ENCODE data around the gene HIC2.
"Not testable (repeated sequence)": the region's sequence is repeated elsewhere in the genome, so short reads cannot be mapped to it uniquely, and the experiment has no call there.

The HIC2 gene

DNA sequence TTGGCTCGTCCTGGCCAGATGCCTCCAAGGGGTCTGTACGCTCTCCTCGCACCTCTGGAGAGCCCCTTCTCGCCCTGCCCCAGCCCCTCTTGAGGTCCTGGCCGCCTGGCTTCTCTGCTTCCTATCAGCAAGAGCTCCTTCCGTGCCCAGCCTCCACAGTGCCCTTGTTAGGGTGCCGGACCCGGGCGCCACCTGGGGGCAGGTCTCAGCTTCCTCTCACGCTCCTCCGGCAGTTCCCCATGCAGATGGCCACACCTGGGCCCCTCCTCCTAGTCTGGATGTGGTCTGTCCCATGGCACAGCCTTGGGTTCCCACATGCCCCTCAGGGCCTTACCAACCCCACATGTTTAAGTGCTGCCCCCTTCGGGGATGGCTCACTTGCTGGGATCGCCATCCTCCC lies 56.5 kb downstream of the HIC2 start:
- DNase-seq; H3K27ac ChIP-seq (ENCODE audit: low read depth, low read length); H3K56ac ChIP-seq (ENCODE audit: low read length); H3K79me2 ChIP-seq (ENCODE audit: control insufficient read depth, insufficient read depth, low read length); H2BK5ac ChIP-seq (ENCODE audit: low read length); H4K8ac ChIP-seq (ENCODE audit: low read depth, low read length); H3K4ac ChIP-seq (ENCODE audit: low read depth, low read length); H4K5ac ChIP-seq (ENCODE audit: low read length); H3K18ac ChIP-seq (ENCODE audit: low read length); H3K4me1 ChIP-seq (ENCODE audit: control insufficient read depth, low read depth, low read length); H3K23ac ChIP-seq (ENCODE audit: low read length); H3K4me2 ChIP-seq (ENCODE audit: low read length); H2AK5ac ChIP-seq (ENCODE audit: low read length); H2BK15ac ChIP-seq (replicated peaks; ENCODE audit: low read depth); H3K4me3 ChIP-seq (ENCODE audit: low read length); H2BK120ac ChIP-seq (ENCODE audit: low read depth, low read length); H3K9ac ChIP-seq (ENCODE audit: low read length); H3K36me3 ChIP-seq (ENCODE audit: control insufficient read depth, insufficient read depth, low read length); H3K27me3 ChIP-seq (ENCODE audit: insufficient read depth, low read length, poor library complexity); H3K79me1 ChIP-seq (ENCODE audit: low read length): not testable (repeated sequence)
- no CpG with 5 or more reads among the region's 13 CpGs for WGBS (ENCODE audit: extremely low coverage, insufficient coverage, low lambda C conversion rate)

- H2BK5ac ChIP-seq (ENCODE audit: low read length); H3K36me3 ChIP-seq (ENCODE audit: control insufficient read depth, insufficient read depth, low read length); H4K5ac ChIP-seq (ENCODE audit: low read length); H3K4me1 ChIP-seq (ENCODE audit: control insufficient read depth, low read depth, low read length); DNase-seq; H3K18ac ChIP-seq (ENCODE audit: low read length); H2AK5ac ChIP-seq (ENCODE audit: low read length); H3K4me3 ChIP-seq (ENCODE audit: low read length); H3K4me2 ChIP-seq (ENCODE audit: low read length); H3K79me1 ChIP-seq (ENCODE audit: low read length); H3K79me2 ChIP-seq (ENCODE audit: control insufficient read depth, insufficient read depth, low read length); H3K9ac ChIP-seq (ENCODE audit: low read length); H2BK120ac ChIP-seq (ENCODE audit: low read depth, low read length); H3K27me3 ChIP-seq (ENCODE audit: insufficient read depth, low read length, poor library complexity); H3K27ac ChIP-seq (ENCODE audit: low read depth, low read length); H3K4ac ChIP-seq (ENCODE audit: low read depth, low read length); H3K56ac ChIP-seq (ENCODE audit: low read length); H3K23ac ChIP-seq (ENCODE audit: low read length); H2BK15ac ChIP-seq (replicated peaks; ENCODE audit: low read depth); H4K8ac ChIP-seq (ENCODE audit: low read depth, low read length): not testable (repeated sequence)
- no CpG with 5 or more reads among the region's 14 CpGs for WGBS (ENCODE audit: extremely low coverage, insufficient coverage, low lambda C conversion rate)
These were observed 66.9 kb downstream of the HIC2 start for GRCh38 chr22:21484039-21484438.

GRCh38 chr22:21487723-21488122 lies 70.6 kb downstream of the HIC2 start:
- H3K4me1 ChIP-seq (ENCODE audit: control insufficient read depth, low read depth, low read length); H2AK5ac ChIP-seq (ENCODE audit: low read length); H3K9ac ChIP-seq (ENCODE audit: low read length); H3K4ac ChIP-seq (ENCODE audit: low read depth, low read length); H3K27ac ChIP-seq (ENCODE audit: low read depth, low read length); DNase-seq; H2BK5ac ChIP-seq (ENCODE audit: low read length); H2BK15ac ChIP-seq (replicated peaks; ENCODE audit: low read depth); H4K5ac ChIP-seq (ENCODE audit: low read length); H3K36me3 ChIP-seq (ENCODE audit: control insufficient read depth, insufficient read depth, low read length); H3K23ac ChIP-seq (ENCODE audit: low read length); H3K18ac ChIP-seq (ENCODE audit: low read length); H3K79me1 ChIP-seq (ENCODE audit: low read length); H3K4me2 ChIP-seq (ENCODE audit: low read length); H3K56ac ChIP-seq (ENCODE audit: low read length); H3K4me3 ChIP-seq (ENCODE audit: low read length); H4K8ac ChIP-seq (ENCODE audit: low read depth, low read length); H3K79me2 ChIP-seq (ENCODE audit: control insufficient read depth, insufficient read depth, low read length); H3K27me3 ChIP-seq (ENCODE audit: insufficient read depth, low read length, poor library complexity); H2BK120ac ChIP-seq (ENCODE audit: low read depth, low read length): not testable (repeated sequence)
- WGBS (ENCODE audit: extremely low coverage, insufficient coverage, low lambda C conversion rate): no CpG with 5 or more reads among the region's 17 CpGs

- not testable (repeated sequence) for H3K27me3 ChIP-seq (ENCODE audit: insufficient read depth, low read length, poor library complexity); H2BK15ac ChIP-seq (replicated peaks; ENCODE audit: low read depth); H3K4me3 ChIP-seq (ENCODE audit: low read length); H4K8ac ChIP-seq (ENCODE audit: low read depth, low read length); H3K79me1 ChIP-seq (ENCODE audit: low read length); H2BK5ac ChIP-seq (ENCODE audit: low read length); H4K5ac ChIP-seq (ENCODE audit: low read length); H3K4me2 ChIP-seq (ENCODE audit: low read length); H3K18ac ChIP-seq (ENCODE audit: low read length); DNase-seq; H3K27ac ChIP-seq (ENCODE audit: low read depth, low read length); H2BK120ac ChIP-seq (ENCODE audit: low read depth, low read length); H2AK5ac ChIP-seq (ENCODE audit: low read length); H3K4me1 ChIP-seq (ENCODE audit: control insufficient read depth, low read depth, low read length); H3K23ac ChIP-seq (ENCODE audit: low read length); H3K9ac ChIP-seq (ENCODE audit: low read length); H3K36me3 ChIP-seq (ENCODE audit: control insufficient read depth, insufficient read depth, low read length); H3K4ac ChIP-seq (ENCODE audit: low read depth, low read length); H3K56ac ChIP-seq (ENCODE audit: low read length); H3K79me2 ChIP-seq (ENCODE audit: control insufficient read depth, insufficient read depth, low read length)
- WGBS (ENCODE audit: extremely low coverage, insufficient coverage, low lambda C conversion rate): no CpG with 5 or more reads among the region's 11 CpGs
These were observed 72.0 kb downstream of the HIC2 start for GRCh38 chr22:21489149-21489680.

GRCh38 chr22:21490556-21490955 lies 73.4 kb downstream of the HIC2 start:
- not testable (repeated sequence) for H3K79me2 ChIP-seq (ENCODE audit: control insufficient read depth, insufficient read depth, low read length); H3K27me3 ChIP-seq (ENCODE audit: insufficient read depth, low read length, poor library complexity); H3K27ac ChIP-seq (ENCODE audit: low read depth, low read length); H4K8ac ChIP-seq (ENCODE audit: low read depth, low read length); H3K4me3 ChIP-seq (ENCODE audit: low read length); H2BK15ac ChIP-seq (replicated peaks; ENCODE audit: low read depth); H2BK120ac ChIP-seq (ENCODE audit: low read depth, low read length); H2BK5ac ChIP-seq (ENCODE audit: low read length); DNase-seq; H3K36me3 ChIP-seq (ENCODE audit: control insufficient read depth, insufficient read depth, low read length); H3K23ac ChIP-seq (ENCODE audit: low read length); H3K9ac ChIP-seq (ENCODE audit: low read length); H3K79me1 ChIP-seq (ENCODE audit: low read length); H3K18ac ChIP-seq (ENCODE audit: low read length); H3K4ac ChIP-seq (ENCODE audit: low read depth, low read length); H3K56ac ChIP-seq (ENCODE audit: low read length); H3K4me1 ChIP-seq (ENCODE audit: control insufficient read depth, low read depth, low read length); H3K4me2 ChIP-seq (ENCODE audit: low read length); H2AK5ac ChIP-seq (ENCODE audit: low read length); H4K5ac ChIP-seq (ENCODE audit: low read length)
- WGBS (ENCODE audit: extremely low coverage, insufficient coverage, low lambda C conversion rate): no CpG with 5 or more reads among the region's 6 CpGs

- not testable (repeated sequence) for H3K4me1 ChIP-seq (ENCODE audit: control insufficient read depth, low read depth, low read length); H3K36me3 ChIP-seq (ENCODE audit: control insufficient read depth, insufficient read depth, low read length); H3K18ac ChIP-seq (ENCODE audit: low read length); H3K27me3 ChIP-seq (ENCODE audit: insufficient read depth, low read length, poor library complexity); H2BK15ac ChIP-seq (replicated peaks; ENCODE audit: low read depth); H3K27ac ChIP-seq (ENCODE audit: low read depth, low read length); H3K79me1 ChIP-seq (ENCODE audit: low read length); H3K4me2 ChIP-seq (ENCODE audit: low read length); DNase-seq; H4K5ac ChIP-seq (ENCODE audit: low read length); H4K8ac ChIP-seq (ENCODE audit: low read depth, low read length); H3K79me2 ChIP-seq (ENCODE audit: control insufficient read depth, insufficient read depth, low read length); H2BK120ac ChIP-seq (ENCODE audit: low read depth, low read length); H2BK5ac ChIP-seq (ENCODE audit: low read length); H3K23ac ChIP-seq (ENCODE audit: low read length); H3K9ac ChIP-seq (ENCODE audit: low read length); H3K4me3 ChIP-seq (ENCODE audit: low read length); H3K56ac ChIP-seq (ENCODE audit: low read length); H3K4ac ChIP-seq (ENCODE audit: low read depth, low read length); H2AK5ac ChIP-seq (ENCODE audit: low read length)
- WGBS (ENCODE audit: extremely low coverage, insufficient coverage, low lambda C conversion rate): no CpG with 5 or more reads among the region's 8 CpGs
These were observed 75.1 kb downstream of the HIC2 start for GRCh38 chr22:21492271-21492670.
